Tibial artery (tissue), 4 donors: ENCODE results near the gene TAOK2.
"Not testable (repeated sequence)": the region's sequence is repeated elsewhere in the genome, so short reads cannot be mapped to it uniquely, and the experiment has no call there.

ENCODE experiments used
- DNase-seq, 2 donors: peaks; one replicate each; pipeline ENCODE4 v3.0.0-alpha.2; 2019
- H3K27ac ChIP-seq, 2 donors: fragments of 200-600 bp; sonication (generic) in 1 of 2; 1 replicate in 1 of 2; 2 replicates in 1 of 2; pipeline ENCODE4 v1.5.1; 2018 to 2019; ENCODE audit warnings: mild to moderate bottlenecking in 1 of 2
- H3K27me3 ChIP-seq, 2 donors: fragments of 200-600 bp; sonication (generic) in 1 of 2; one replicate each; pipeline versions ENCODE4 v1.5.1 to v1.6.0; 2016 to 2019
- H3K36me3 ChIP-seq, 3 donors: fragments of 200-600 bp; sonication (generic) in 2 of 3; one replicate each; pipeline ENCODE4 v1.5.1; 2016 to 2019; ENCODE audit warnings: mild to moderate bottlenecking in 2 of 3
- H3K4me1 ChIP-seq, 4 donors: fragments of 200-600 bp; sonication (generic) in 2 of 4; 1 replicate in 3 of 4; 2 replicates in 1 of 4; pipeline ENCODE4 v1.5.1; 2016 to 2019
- H3K4me3 ChIP-seq, 2 donors: fragments of 200-600 bp; sonication (generic) in 1 of 2; 1 replicate in 1 of 2; 2 replicates in 1 of 2; pipeline ENCODE4 v1.5.1; 2018 to 2019; ENCODE audit warnings: mild to moderate bottlenecking in 2 of 2
- H3K9me3 ChIP-seq, 3 donors: fragments of 200-600 bp; sonication (generic) in 1 of 3; one replicate each; pipeline ENCODE4 v1.5.1; 2016 to 2019
- CTCF ChIP-seq, 2 experiments: fragments of 200-600 bp in 1 of 2; fragments of 450-650 bp in 1 of 2; IDR thresholded peaks; one replicate each; pipeline ENCODE4 v1.5.1; 2017 to 2019; ENCODE audit warnings: antibody characterized with exemption in 2 of 2, mild to moderate bottlenecking in 1 of 2, moderate library complexity in 1 of 2
- intact Hi-C: fragments of 100-400 bp; cut with DNase I; formaldehyde crosslinking; loops from one replicate; pipeline ENCODE4 v1.15.0; 2023; ENCODE audit warnings: low total_unique reads

The TAOK2 gene

DNA sequence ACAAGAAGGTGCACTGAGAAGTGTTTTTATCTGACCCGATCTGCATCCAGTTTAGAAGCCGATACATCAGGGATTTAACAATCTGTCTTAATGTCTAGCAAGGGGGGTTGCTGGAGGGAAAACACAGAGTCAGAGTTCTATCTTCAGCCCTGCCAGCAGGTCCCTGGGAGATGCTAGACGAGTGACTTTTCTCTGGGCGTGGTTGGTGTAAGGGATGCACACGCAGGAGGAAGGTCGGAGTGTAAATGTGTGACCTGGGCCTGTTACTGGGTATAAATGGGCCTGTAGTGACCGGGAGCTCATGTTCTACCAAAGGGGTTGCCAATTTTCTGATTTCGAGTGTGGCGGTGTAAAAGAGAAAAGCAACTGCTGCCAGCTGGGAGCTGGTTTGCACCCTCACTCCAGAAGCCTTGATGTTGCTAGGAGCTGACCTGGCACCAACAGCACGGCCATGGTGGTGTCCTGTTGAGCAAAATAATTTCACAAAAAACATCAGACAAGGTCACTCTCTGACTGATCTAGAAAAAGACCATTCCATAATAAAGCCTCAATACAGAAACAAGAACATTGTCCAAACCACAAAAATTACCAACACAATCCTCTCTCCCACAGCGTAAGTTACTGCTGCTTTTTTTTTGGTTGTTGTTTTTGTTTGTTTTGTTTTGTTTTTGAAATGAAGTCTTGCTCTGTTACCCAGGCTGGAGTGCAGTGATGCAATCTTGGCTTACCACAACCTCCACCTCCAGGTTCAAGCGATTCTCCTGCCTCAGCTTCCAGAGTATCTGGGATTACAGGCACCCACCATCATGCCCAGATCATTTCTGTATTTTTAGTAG lies 46.4 kb upstream of the TAOK2 start:
- Histone ChIP-seq H3K27ac (peak overlapping the region; percentile 80 to 89), H3K4me3 (peak overlapping the region; percentile 96 to 97), H3K27me3 (no peaks in the 10 kb centered on the region), H3K36me3 (peaks cover 0 to 8% (median 0%) of the 10 kb centered on the region in 3 donors), H3K9me3 (no peaks in the 10 kb centered on the region), H3K4me1 (peaks cover 0 to 25% (median 24%) of the 10 kb centered on the region in 4 donors)
- no peak for TF ChIP-seq CTCF (IDR thresholded peaks at IDR 0.05)
- intact Hi-C loops = loop anchor here (10.0 kb wide), 1 partner anchor 78 kb away; no protein-coding TSS in a partner anchor
- no peak for DNase-seq

- H3K27ac ChIP-seq, H3K27me3 ChIP-seq, DNase-seq, H3K4me1 ChIP-seq, H3K4me3 ChIP-seq, H3K36me3 ChIP-seq, intact Hi-C loops, H3K9me3 ChIP-seq: not testable (repeated sequence)
These were observed 41.9 kb upstream of the TAOK2 start for GRCh38 chr16:29931750-29932149.

- TF ChIP-seq CTCF (IDR thresholded peaks at IDR 0.05) = no peak
- Histone ChIP-seq H3K4me3 (no peak overlapping the region), H3K27me3 (peaks cover 0 to 8% of the 10 kb centered on the region in 2 donors), H3K36me3 (no peaks in the 10 kb centered on the region), H3K27ac (no peak overlapping the region), H3K4me1 (no peaks in the 10 kb centered on the region), H3K9me3 (no peaks in the 10 kb centered on the region)
- intact Hi-C loops = no loop called here
- no peak for DNase-seq
These were observed 33.0 kb upstream of the TAOK2 start for GRCh38 chr16:29940656-29941055.

DNA sequence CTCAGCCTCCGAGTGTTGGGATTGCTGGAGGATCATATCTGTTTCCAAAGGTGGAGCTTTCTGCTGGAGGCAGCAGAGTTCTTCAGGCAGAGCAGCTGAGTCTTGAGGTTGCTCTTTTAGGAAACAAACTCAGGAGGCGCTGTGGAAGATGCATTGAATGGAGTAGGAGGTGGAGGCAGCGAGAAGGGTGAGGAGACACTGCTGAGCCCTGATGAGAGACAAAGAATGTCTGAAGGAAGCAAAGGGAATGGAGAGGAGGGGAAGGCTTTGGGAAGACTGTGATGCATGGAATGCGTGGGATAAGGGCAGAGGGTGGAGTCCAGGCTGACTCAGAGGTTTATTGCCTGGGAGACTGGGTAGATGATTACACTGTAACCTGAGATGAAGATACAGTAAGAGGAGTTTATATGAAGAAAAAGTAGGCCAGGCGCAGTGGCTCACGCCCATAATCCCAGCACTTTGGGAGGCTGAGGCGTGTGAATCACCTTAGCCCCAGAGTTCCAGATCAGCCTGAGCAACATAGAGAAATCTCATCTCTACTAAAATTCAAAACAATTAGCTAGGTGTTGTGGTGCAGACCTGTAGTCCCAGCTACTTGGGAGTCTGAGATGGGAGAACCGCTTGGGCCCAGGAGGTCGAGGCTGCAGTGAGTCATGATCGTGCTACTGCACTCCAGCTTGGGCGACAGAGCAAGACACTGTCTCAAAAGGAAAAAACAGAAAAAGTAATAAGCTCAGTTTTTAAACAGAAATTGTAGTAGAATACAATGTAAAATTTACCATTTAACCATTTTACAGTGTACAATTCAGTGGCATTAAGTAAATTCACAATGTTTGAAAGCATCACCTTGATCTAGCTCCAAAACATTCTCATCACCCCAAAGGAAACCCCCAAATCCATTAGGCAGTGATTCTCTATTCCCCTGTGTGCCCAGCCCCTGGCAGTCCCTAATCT lies 29.5 kb upstream of the TAOK2 start:
- no peak overlapping the region for H3K27ac ChIP-seq
- H3K27me3 ChIP-seq = no peaks in the 10 kb centered on the region
- no peak for TF ChIP-seq CTCF (IDR thresholded peaks at IDR 0.05)
- no peaks in the 10 kb centered on the region for H3K36me3 ChIP-seq
- intact Hi-C loops = no loop called here
- no peaks in the 10 kb centered on the region for H3K4me1 ChIP-seq
- H3K9me3 ChIP-seq = no peaks in the 10 kb centered on the region
- H3K4me3 ChIP-seq = no peak overlapping the region
- DNase-seq = peak; percentile 27 to 59

GRCh38 chr16:29947897-29948296 lies 25.8 kb upstream of the TAOK2 start:
- DNase-seq = peak in 1 of 2 donors; percentile 28
- Histone ChIP-seq H3K27me3 (peaks cover 0 to 5% of the 10 kb centered on the region in 2 donors), H3K9me3 (no peaks in the 10 kb centered on the region), H3K4me1 (no peaks in the 10 kb centered on the region), H3K27ac (no peak overlapping the region), H3K36me3 (no peaks in the 10 kb centered on the region), H3K4me3 (no peak overlapping the region)
- no peak for TF ChIP-seq CTCF (IDR thresholded peaks at IDR 0.05)
- intact Hi-C loops = no loop called here
